Memory B cell (primary cell): ENCODE results near the gene MINK1.
A peak's percentile ranks its signal among the peaks of the same experiment; 100 is the strongest.
"Not testable (repeated sequence)": the region's sequence is repeated elsewhere in the genome, so short reads cannot be mapped to it uniquely, and the experiment has no call there.

Source experiments
- ATAC-seq: fragments of 150-1000 bp; cut with Tn5 transposase; 2 replicates; pipeline ENCODE4 v1.10.0; 2021; ENCODE audit warnings: low read depth, mild to moderate bottlenecking, moderate library complexity
- DNase-seq, 2 donors: peaks; one replicate each; pipeline ENCODE4 v3.0.0; 2022; ENCODE audit warnings: low spot score in 2 of 2
- H3K27ac Mint-ChIP-seq: one replicate; pipeline ENCODE4 v1.8.0; 2022; ENCODE audit warnings: mild to moderate bottlenecking, moderate library complexity, mixed read lengths
- H3K27me3 Mint-ChIP-seq: one replicate; pipeline ENCODE4 v1.8.0; 2022; ENCODE audit warnings: mixed read lengths
- H3K36me3 Mint-ChIP-seq: one replicate; pipeline ENCODE4 v1.8.0; 2022; ENCODE audit warnings: mild to moderate bottlenecking, mixed read lengths
- H3K4me1 Mint-ChIP-seq: one replicate; pipeline ENCODE4 v1.8.0; 2022; ENCODE audit warnings: mixed read lengths
- H3K4me3 Mint-ChIP-seq: one replicate; pipeline ENCODE4 v1.8.0; 2022; ENCODE audit warnings: mild to moderate bottlenecking, moderate library complexity, mixed read lengths
- H3K9me3 Mint-ChIP-seq: one replicate; pipeline ENCODE4 v1.8.0; 2022; ENCODE audit warnings: mixed read lengths

Gene MINK1

GRCh38 chr17:4846635-4847390 lies 13.7 kb downstream of the MINK1 start:
- Mint-ChIP-seq H3K27ac (no peak overlapping the region), H3K4me1 (peaks cover 34% of the 10 kb centered on the region), H3K36me3 (peaks cover 10% of the 10 kb centered on the region), H3K4me3 (no peak overlapping the region), H3K27me3 (no peaks in the 10 kb centered on the region), H3K9me3 (no peaks in the 10 kb centered on the region)
- ATAC-seq, result no peak
- no peak for DNase-seq

- H3K9me3 Mint-ChIP-seq, result peaks cover 2% of the 10 kb centered on the region
- H3K4me1 Mint-ChIP-seq, result peaks cover 37% of the 10 kb centered on the region
- ATAC-seq, result no peak
- DNase-seq, result no peak
- no peaks in the 10 kb centered on the region for H3K27me3 Mint-ChIP-seq
- peak overlapping the region; percentile 39 for H3K27ac Mint-ChIP-seq
- no peak overlapping the region for H3K4me3 Mint-ChIP-seq
- H3K36me3 Mint-ChIP-seq, result peaks cover 15% of the 10 kb centered on the region
Observed at GRCh38 chr17:4849011-4849536, 15.9 kb downstream of the MINK1 start.

GRCh38 chr17:4850246-4850645 lies 17.1 kb downstream of the MINK1 start:
- DNase-seq, result no peak
- Mint-ChIP-seq H3K4me1 (peaks cover 28% of the 10 kb centered on the region), H3K27ac (peak overlapping the region; percentile 39), H3K9me3 (peaks cover 2% of the 10 kb centered on the region), H3K4me3 (no peak overlapping the region), H3K36me3 (peaks cover 18% of the 10 kb centered on the region), H3K27me3 (no peaks in the 10 kb centered on the region)
- ATAC-seq, result no peak

- peaks cover 16% of the 10 kb centered on the region for H3K36me3 Mint-ChIP-seq
- no peaks in the 10 kb centered on the region for H3K27me3 Mint-ChIP-seq
- peaks cover 2% of the 10 kb centered on the region for H3K9me3 Mint-ChIP-seq
Observed at GRCh38 chr17:4851084-4851483, 17.9 kb downstream of the MINK1 start.

GRCh38 chr17:4852567-4853207 lies 19.5 kb downstream of the MINK1 start:
- DNase-seq (no peak), ATAC-seq (no peak)
- Mint-ChIP-seq H3K27ac (peak overlapping the region; percentile 15), H3K27me3 (no peaks in the 10 kb centered on the region), H3K4me1 (peaks cover 28% of the 10 kb centered on the region), H3K4me3 (no peak overlapping the region), H3K9me3 (peaks cover 2% of the 10 kb centered on the region), H3K36me3 (peaks cover 17% of the 10 kb centered on the region)

More at GRCh38 chr17:4851084-4851483, 17.9 kb downstream of the MINK1 start:
- no peak for DNase-seq
- Mint-ChIP-seq H3K27ac (no peak overlapping the region), H3K4me1 (peaks cover 24% of the 10 kb centered on the region), H3K4me3 (no peak overlapping the region)
- no peak for ATAC-seq

GRCh38 chr17:4853208-4853671 lies 20.1 kb downstream of the MINK1 start:
- DNase-seq (no peak), ATAC-seq (no peak)
- no peak overlapping the region for H3K4me3 Mint-ChIP-seq
- H3K9me3 Mint-ChIP-seq, result peaks cover 2% of the 10 kb centered on the region
- peaks cover 28% of the 10 kb centered on the region for H3K4me1 Mint-ChIP-seq
- H3K36me3 Mint-ChIP-seq, result peaks cover 19% of the 10 kb centered on the region
- no peaks in the 10 kb centered on the region for H3K27me3 Mint-ChIP-seq
- peak overlapping the region; percentile 18 for H3K27ac Mint-ChIP-seq

- H3K9me3 Mint-ChIP-seq, result peaks cover 2% of the 10 kb centered on the region
- no peak overlapping the region for H3K4me3 Mint-ChIP-seq
- ATAC-seq, result no peak
- no peaks in the 10 kb centered on the region for H3K27me3 Mint-ChIP-seq
- peaks cover 19% of the 10 kb centered on the region for H3K36me3 Mint-ChIP-seq
- peaks cover 28% of the 10 kb centered on the region for H3K4me1 Mint-ChIP-seq
- H3K27ac Mint-ChIP-seq, result no peak overlapping the region
- DNase-seq, result no peak
Observed at GRCh38 chr17:4854111-4854681, 21.1 kb downstream of the MINK1 start.

GRCh38 chr17:4856271-4856936 lies 23.3 kb downstream of the MINK1 start:
- Mint-ChIP-seq H3K4me3 (no peak overlapping the region), H3K9me3 (peaks cover 2% of the 10 kb centered on the region), H3K4me1 (peaks cover 22% of the 10 kb centered on the region), H3K27me3 (no peaks in the 10 kb centered on the region), H3K27ac (no peak overlapping the region), H3K36me3 (peaks cover 15% of the 10 kb centered on the region)
- no peak for ATAC-seq
- no peak for DNase-seq

- no peak overlapping the region for H3K27ac Mint-ChIP-seq
- H3K4me1 Mint-ChIP-seq, result peaks cover 22% of the 10 kb centered on the region
- DNase-seq (no peak), ATAC-seq (no peak)
- H3K4me3 Mint-ChIP-seq, result no peak overlapping the region
- H3K27me3 Mint-ChIP-seq, result no peaks in the 10 kb centered on the region
- peaks cover 2% of the 10 kb centered on the region for H3K9me3 Mint-ChIP-seq
- H3K36me3 Mint-ChIP-seq, result peaks cover 14% of the 10 kb centered on the region
Observed at GRCh38 chr17:4856937-4857314, 23.8 kb downstream of the MINK1 start.

GRCh38 chr17:4857347-4857746 lies 24.2 kb downstream of the MINK1 start:
- not testable (repeated sequence) for H3K4me3 Mint-ChIP-seq, ATAC-seq, H3K27ac Mint-ChIP-seq, DNase-seq, H3K27me3 Mint-ChIP-seq, H3K9me3 Mint-ChIP-seq
- Mint-ChIP-seq H3K36me3 (peaks cover 10% of the 10 kb centered on the region), H3K4me1 (peaks cover 19% of the 10 kb centered on the region)

- DNase-seq (no peak), ATAC-seq (no peak)
- no peaks in the 10 kb centered on the region for H3K9me3 Mint-ChIP-seq
- peaks cover 10% of the 10 kb centered on the region for H3K36me3 Mint-ChIP-seq
- H3K27me3 Mint-ChIP-seq, result no peaks in the 10 kb centered on the region
- peaks cover 17% of the 10 kb centered on the region for H3K4me1 Mint-ChIP-seq
- H3K27ac Mint-ChIP-seq, result no peak overlapping the region
- H3K4me3 Mint-ChIP-seq, result no peak overlapping the region
Observed at GRCh38 chr17:4858068-4858881, 25.1 kb downstream of the MINK1 start.

- peaks cover 17% of the 10 kb centered on the region for H3K4me1 Mint-ChIP-seq
- no peaks in the 10 kb centered on the region for H3K9me3 Mint-ChIP-seq
- no peak overlapping the region for H3K4me3 Mint-ChIP-seq
- no peaks in the 10 kb centered on the region for H3K27me3 Mint-ChIP-seq
- H3K36me3 Mint-ChIP-seq, result peaks cover 10% of the 10 kb centered on the region
- DNase-seq (no peak), ATAC-seq (no peak)
- H3K27ac Mint-ChIP-seq, result no peak overlapping the region
Observed at GRCh38 chr17:4858882-4859260, 25.7 kb downstream of the MINK1 start.
